ENCODE data around the gene CRTAP. TPM values are rescaled to one million over a fixed set of nuclear protein-coding genes. Genes with fewer than 3 reads are reported as not detected.
"Not testable (repeated sequence)": the region's sequence is repeated elsewhere in the genome, so short reads cannot be mapped to it uniquely, and the experiment has no call there.

The CRTAP gene
- polyA plus RNA-seq, 1 experiment = 311 TPM

DNA sequence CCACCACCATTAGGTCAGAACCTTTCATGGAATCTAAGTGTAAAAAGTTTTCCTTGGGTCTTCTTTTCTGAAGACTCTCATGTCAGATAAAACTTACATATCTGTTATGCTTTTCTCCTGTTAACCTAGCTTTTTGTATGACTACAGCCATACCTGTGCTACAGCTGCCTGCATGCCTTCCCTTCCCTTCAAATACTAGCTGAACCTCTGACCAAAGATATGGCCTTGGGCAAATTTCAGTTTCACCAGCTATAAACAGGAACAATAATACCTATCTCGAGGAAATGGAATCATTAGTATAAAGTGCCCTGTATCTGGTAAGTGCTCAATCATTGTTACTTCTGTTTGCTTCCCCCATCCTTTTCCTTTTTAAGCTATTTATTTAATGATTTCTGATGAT lies 41.9 kb upstream of the CRTAP start:
- POLR2A ChIA-PET = no interaction called here
- CTCF ChIA-PET = interaction anchor here (1.0 kb wide), 1 partner anchor 124 kb away, joined by 3 read pairs; no protein-coding TSS in a partner anchor
- TF ChIP-seq, protein P1, sequence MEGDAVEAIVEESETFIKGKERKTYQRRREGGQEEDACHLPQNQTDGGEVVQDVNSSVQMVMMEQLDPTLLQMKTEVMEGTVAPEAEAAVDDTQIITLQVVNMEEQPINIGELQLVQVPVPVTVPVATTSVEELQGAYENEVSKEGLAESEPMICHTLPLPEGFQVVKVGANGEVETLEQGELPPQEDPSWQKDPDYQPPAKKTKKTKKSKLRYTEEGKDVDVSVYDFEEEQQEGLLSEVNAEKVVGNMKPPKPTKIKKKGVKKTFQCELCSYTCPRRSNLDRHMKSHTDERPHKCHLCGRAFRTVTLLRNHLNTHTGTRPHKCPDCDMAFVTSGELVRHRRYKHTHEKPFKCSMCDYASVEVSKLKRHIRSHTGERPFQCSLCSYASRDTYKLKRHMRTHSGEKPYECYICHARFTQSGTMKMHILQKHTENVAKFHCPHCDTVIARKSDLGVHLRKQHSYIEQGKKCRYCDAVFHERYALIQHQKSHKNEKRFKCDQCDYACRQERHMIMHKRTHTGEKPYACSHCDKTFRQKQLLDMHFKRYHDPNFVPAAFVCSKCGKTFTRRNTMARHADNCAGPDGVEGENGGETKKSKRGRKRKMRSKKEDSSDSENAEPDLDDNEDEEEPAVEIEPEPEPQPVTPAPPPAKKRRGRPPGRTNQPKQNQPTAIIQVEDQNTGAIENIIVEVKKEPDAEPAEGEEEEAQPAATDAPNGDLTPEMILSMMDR (IDR thresholded peaks at IDR 0.05; ENCODE audit: insufficient read depth, low read depth, low read length) = no peak
- no peak for DNase-seq (ENCODE audit: low read depth)
- Histone ChIP-seq H3K4me3 (ENCODE audit: low read depth, low read length) (no peak overlapping the region), H3K36me3 (ENCODE audit: control insufficient read depth, insufficient read depth, low read length) (peaks cover 2% of the 10 kb centered on the region; the same call in 1 of the 2 replicates), H3K27me3 (ENCODE audit: control insufficient read depth, insufficient read depth, low read length) (no peaks in the 10 kb centered on the region)

DNA sequence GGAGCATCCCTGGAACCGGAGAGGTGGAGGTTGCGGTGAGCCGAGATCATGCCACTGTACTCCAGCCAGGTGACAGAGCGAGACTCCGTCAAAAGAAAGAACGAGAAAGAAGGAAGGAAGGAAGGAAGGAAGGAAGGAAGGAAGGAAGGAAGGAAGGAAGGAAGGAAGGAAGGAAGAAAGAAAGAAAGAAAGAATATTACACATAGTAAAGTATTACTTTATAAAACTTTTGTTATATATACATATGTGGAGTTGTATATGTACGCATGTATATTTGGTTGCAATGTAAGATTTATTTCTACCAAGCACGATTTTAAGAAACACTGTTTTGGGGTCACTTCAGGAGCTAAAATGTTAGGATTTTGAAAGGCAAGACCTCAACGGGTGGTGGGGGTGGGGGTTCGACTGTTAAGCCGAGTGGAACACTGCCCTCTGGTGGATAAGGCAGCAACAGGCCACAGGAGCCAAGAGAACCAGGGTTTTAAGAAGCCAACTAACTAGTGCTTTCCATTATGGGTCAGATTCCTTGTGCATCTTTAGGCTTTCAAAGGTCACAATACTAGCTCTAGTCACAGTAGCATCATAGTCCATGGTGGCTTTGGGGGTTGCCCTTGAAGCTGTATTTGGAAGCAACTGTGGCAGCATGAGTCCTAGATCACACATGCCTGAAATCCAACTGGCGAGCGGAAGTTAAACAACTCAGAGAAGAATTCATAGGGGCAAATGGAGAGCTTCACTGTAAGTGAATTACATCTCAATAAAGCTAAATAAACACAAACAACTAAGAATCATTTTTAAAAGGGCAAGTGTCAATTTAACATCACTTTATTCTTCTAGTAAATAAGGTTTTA lies 39.4 kb upstream of the CRTAP start:
- TF ChIP-seq, protein P1 (IDR thresholded peaks at IDR 0.05; ENCODE audit: insufficient read depth, low read depth, low read length) = peak; percentile 98
- no peaks in the 10 kb centered on the region for H3K27me3 ChIP-seq (ENCODE audit: control insufficient read depth, insufficient read depth, low read length)
- no peaks in the 10 kb centered on the region for H3K36me3 ChIP-seq (ENCODE audit: control insufficient read depth, insufficient read depth, low read length)
- ChIA-PET POLR2A (no interaction called here), CTCF (interaction anchor here (0.6 to 3.9 kb wide), 23 partner anchors 9 to 347 kb away, joined by 3 to 55 read pairs (median 4); partner anchors contain the start of genes CRTAP, GLB1 and TMPPE)
- no peak overlapping the region for H3K4me3 ChIP-seq (ENCODE audit: low read depth, low read length)
- no peak for DNase-seq (ENCODE audit: low read depth)

DNA sequence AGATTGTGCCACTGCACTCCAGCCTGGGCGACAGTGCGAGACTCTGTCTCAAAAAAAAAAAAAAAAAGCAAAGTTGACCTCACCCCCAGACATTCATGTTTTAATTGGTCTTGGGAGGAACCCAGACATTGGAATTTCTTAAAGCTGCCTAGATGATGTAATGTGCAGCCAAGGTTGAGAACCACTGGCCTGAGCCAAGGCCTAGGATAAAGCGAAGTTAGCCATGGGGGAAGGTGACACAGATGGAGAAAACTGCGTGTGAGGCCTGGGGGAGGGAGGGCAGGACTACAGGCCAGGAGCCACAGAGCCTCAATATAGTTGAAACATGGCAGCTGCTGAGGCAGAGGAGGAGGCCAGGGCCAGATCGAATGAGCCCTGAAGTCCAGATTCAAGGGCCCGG lies 37.8 kb upstream of the CRTAP start:
- ChIA-PET CTCF (interaction anchor here (0.6 to 3.9 kb wide), 6 partner anchors 14 to 1179 kb away, joined by 3 to 55 read pairs (median 3); no protein-coding TSS in a partner anchor), POLR2A (interaction anchor here (0.6 kb wide), 1 partner anchor 35 kb away, joined by 3 read pairs; no protein-coding TSS in a partner anchor)
- no peak for DNase-seq (ENCODE audit: low read depth)
- TF ChIP-seq, protein P1 (IDR thresholded peaks at IDR 0.05; ENCODE audit: insufficient read depth, low read depth, low read length) = no peak
- Histone ChIP-seq H3K27me3 (ENCODE audit: control insufficient read depth, insufficient read depth, low read length) (no peaks in the 10 kb centered on the region), H3K4me3 (ENCODE audit: low read depth, low read length) (no peak overlapping the region), H3K36me3 (ENCODE audit: control insufficient read depth, insufficient read depth, low read length) (no peaks in the 10 kb centered on the region)

DNA sequence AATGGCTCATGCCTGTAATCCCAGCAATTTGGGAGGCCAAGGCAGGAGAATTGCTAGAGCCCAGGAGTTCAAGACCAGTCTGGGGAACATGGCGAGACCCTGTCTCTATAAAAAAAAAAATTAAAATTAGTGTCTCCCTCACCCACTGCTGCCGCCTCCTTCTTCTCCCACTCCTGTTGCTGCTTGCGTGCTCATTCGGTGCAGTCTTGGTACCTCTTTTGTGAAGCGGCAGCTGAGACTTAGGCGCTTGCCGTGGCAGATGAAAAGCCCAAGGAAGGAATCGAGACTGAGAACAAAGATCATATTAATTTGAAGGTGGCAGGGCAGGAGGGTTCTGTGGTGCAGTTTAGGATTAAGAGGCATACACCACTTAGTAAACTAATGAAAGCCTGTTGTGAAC lies 36.9 kb upstream of the CRTAP start:
- POLR2A ChIA-PET = no interaction called here
- Histone ChIP-seq H3K4me3 (ENCODE audit: low read depth, low read length) (no peak overlapping the region), H3K36me3 (ENCODE audit: control insufficient read depth, insufficient read depth, low read length) (no peaks in the 10 kb centered on the region), H3K27me3 (ENCODE audit: control insufficient read depth, insufficient read depth, low read length) (no peaks in the 10 kb centered on the region)
- TF ChIP-seq, protein P1 (IDR thresholded peaks at IDR 0.05; ENCODE audit: insufficient read depth, low read depth, low read length) = no peak
- DNase-seq (ENCODE audit: low read depth) = no peak
- CTCF ChIA-PET = no interaction called here

DNA sequence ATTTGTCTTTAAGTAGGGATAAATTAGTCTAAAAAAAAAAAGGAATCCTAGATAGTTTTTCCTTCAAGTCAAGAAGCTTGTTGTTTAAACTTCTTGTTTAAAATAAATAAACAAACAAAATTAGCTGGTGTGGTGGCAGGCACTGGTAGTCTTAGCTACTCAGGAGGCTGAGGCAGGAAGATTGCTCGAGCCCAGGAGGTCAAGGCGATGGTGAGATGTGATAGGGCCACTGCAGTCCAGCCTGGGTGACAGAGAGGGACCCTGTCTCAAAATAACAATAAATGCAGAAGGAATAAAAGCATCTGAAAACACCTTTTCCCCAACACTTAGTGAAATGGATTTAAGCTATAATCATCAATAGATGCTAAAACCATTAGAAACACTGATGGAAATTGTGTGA lies 35.8 kb upstream of the CRTAP start:
- DNase-seq (ENCODE audit: low read depth) = no peak
- ChIA-PET CTCF (interaction anchor here (1.0 kb wide), 1 partner anchor 129 kb away, joined by 5 read pairs; no protein-coding TSS in a partner anchor), POLR2A (no interaction called here)
- Histone ChIP-seq H3K27me3 (ENCODE audit: control insufficient read depth, insufficient read depth, low read length) (no peaks in the 10 kb centered on the region), H3K36me3 (ENCODE audit: control insufficient read depth, insufficient read depth, low read length) (no peaks in the 10 kb centered on the region), H3K4me3 (ENCODE audit: low read depth, low read length) (no peak overlapping the region)
- TF ChIP-seq, protein P1 (IDR thresholded peaks at IDR 0.05; ENCODE audit: insufficient read depth, low read depth, low read length) = no peak

DNA sequence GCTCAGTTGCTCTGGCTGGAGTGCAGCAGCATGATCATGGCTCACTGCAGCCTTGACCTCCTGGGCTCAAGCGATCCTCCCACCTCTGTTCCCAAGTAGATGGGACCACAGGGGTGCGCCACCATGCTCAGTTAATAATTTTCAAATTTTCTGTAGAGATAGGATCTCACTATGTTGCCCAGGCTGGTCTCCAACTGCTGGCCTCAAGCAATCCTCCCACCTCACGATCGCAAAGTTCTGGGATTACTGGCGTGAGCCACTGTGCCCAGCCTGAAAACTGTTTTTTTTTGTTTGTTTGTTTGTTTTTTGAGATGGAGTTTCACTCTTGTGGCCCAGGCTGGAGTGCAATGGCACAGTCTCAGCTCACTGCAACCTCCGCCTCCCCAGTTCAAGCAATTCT lies 34.0 kb upstream of the CRTAP start:
- DNase-seq (ENCODE audit: low read depth); H3K4me3 ChIP-seq (ENCODE audit: low read depth, low read length); POLR2A ChIA-PET; H3K27me3 ChIP-seq (ENCODE audit: control insufficient read depth, insufficient read depth, low read length); H3K36me3 ChIP-seq (ENCODE audit: control insufficient read depth, insufficient read depth, low read length); CTCF ChIA-PET: not testable (repeated sequence)
